Dendritic cell treated with granulocyte-macrophage colony-stimulating factor and Interleukin-4, amounts not matched to agents 40 ng/mL and 50 ng/mL, for 4 days (primary cell): ENCODE results near the gene IL17RE.
"Not testable (repeated sequence)": the region's sequence is repeated elsewhere in the genome, so short reads cannot be mapped to it uniquely, and the experiment has no call there.

Source experiments
- H3K27ac Mint-ChIP-seq: one replicate; pipeline ENCODE4 v1.8.0; 2022; ENCODE audit warnings: mild to moderate bottlenecking, mixed read lengths
- H3K27me3 Mint-ChIP-seq: one replicate; pipeline ENCODE4 v1.8.0; 2022; ENCODE audit warnings: mild to moderate bottlenecking, mixed read lengths
- H3K36me3 Mint-ChIP-seq: one replicate; pipeline ENCODE4 v1.8.0; 2022; ENCODE audit warnings: low read depth, mixed read lengths
- H3K4me1 Mint-ChIP-seq: one replicate; pipeline ENCODE4 v1.8.0; 2022; ENCODE audit warnings: low read depth, mixed read lengths
- H3K4me3 Mint-ChIP-seq: one replicate; pipeline ENCODE4 v1.8.0; 2022; ENCODE audit warnings: mild to moderate bottlenecking, moderate library complexity, mixed read lengths
- H3K9me3 Mint-ChIP-seq: one replicate; pipeline ENCODE4 v1.8.0; 2022; ENCODE audit warnings: mixed read lengths
- intact Hi-C: fragments of 100-400 bp; cut with micrococcal nuclease; formaldehyde crosslinking; loops from one replicate; pipeline ENCODE4 v1.15.0; 2022

The IL17RE gene

DNA sequence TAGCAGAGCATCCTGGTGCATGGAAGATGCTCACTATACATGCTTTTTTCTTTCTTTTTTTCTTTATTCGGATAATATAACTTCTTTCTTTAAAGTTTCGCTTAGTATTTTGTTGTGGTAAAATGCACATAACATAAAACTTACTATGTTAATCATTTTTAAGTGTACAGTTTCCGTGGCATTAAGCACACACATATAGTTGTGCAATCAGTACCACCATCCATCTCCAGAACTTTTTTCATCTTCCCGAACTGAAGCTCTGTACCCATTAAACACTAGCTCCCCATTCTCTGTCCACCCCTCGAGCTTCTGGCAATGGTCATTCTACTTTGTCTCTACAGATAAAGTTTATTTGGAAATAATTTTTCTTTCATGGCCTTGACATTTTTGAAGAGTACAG is 13.2 kb upstream of the IL17RE start:
- no peaks in the 10 kb centered on the region for H3K27me3 Mint-ChIP-seq
- no peak overlapping the region for H3K27ac Mint-ChIP-seq
- peaks cover 25% of the 10 kb centered on the region for H3K36me3 Mint-ChIP-seq
- H3K4me1 Mint-ChIP-seq = peaks cover 17% of the 10 kb centered on the region
- no peak overlapping the region for H3K4me3 Mint-ChIP-seq
- intact Hi-C loops = no loop called here
- no peaks in the 10 kb centered on the region for H3K9me3 Mint-ChIP-seq

DNA sequence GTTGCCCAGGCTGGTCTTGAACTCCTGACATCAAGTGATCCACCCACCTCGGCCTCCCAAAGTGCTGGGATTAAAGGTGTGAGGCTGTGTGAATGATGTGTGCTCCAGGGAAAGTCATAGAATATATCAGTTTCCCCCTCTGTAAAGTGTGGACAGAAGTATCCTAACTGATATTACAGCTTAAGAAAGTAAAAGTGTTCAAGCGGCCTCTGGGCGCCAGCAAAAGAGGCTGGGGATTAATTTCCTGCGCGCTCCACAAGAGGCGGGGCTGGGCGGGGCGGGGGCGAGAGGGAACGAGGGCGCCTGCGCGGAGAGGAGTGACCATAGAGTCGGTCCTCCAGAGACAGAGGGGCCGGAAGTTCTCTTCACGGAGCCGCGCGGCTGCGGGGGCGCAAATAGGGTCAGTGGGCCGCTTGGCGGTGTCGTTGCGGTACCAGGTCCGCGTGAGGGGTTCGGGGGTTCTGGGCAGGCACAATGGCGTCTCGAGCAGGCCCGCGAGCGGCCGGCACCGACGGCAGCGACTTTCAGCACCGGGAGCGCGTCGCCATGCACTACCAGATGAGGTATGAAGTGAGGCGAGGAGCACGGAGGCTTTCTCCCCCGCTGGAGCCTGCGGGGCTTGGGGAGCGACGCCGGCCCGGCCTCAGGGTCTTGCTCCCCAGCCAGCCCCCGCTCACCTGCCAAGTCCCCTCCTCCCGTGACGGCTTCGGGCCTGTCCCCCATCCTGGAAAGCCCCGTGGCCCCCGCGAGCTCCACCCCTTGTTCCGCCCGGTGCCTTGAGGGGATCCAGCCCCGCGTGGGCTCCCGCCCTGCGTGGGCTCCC is 12.2 kb upstream of the IL17RE start, which contains the start of gene JAGN1:
TSS of gene JAGN1 (plus strand) at position 362 of the 823 bp plus-strand sequence. CDS start at position 475, 113 bp downstream.
- H3K36me3 Mint-ChIP-seq = peaks cover 33% of the 10 kb centered on the region
- no peaks in the 10 kb centered on the region for H3K9me3 Mint-ChIP-seq
- peak within 1 kb of the TSS; percentile 93 for H3K4me3 Mint-ChIP-seq
- peaks cover 17% of the 10 kb centered on the region for H3K4me1 Mint-ChIP-seq
- H3K27ac Mint-ChIP-seq = peak within 1 kb of the TSS; percentile 95
- intact Hi-C loops = loop anchor here (2.0 kb wide), 1 partner anchor 24 kb away; no protein-coding TSS in a partner anchor
- no peaks in the 10 kb centered on the region for H3K27me3 Mint-ChIP-seq

DNA sequence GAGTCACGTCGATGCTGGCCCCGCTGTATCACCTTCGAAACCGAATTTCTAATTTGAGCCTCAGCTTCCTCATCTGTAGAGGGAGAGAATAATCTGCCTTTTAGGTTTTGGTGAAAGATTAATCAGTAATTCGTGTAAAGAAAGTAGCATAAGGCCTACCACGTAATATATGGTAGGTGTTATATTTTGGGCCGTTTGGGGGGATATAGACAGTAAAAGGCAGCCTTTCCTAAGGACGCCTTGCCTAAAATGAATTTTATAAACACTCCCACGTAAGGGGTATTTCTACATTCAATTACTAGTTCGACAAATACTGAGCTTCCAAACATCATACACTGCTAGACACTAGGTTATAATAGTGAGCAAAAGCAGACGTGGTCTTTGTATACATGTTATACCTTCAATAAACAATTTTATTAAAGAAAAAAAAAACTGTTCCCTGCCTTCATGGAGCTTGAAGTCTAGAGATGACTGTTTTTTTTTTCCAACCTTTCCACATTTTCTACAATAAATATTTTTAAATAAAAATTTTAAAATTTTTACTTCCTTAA is 11.5 kb upstream of the IL17RE start:
- H3K4me1 Mint-ChIP-seq = peaks cover 17% of the 10 kb centered on the region
- intact Hi-C loops = loop anchor here (2.0 kb wide), 1 partner anchor 24 kb away; no protein-coding TSS in a partner anchor
- peak overlapping the region; percentile 93 for H3K4me3 Mint-ChIP-seq
- no peaks in the 10 kb centered on the region for H3K9me3 Mint-ChIP-seq
- no peaks in the 10 kb centered on the region for H3K27me3 Mint-ChIP-seq
- peak overlapping the region; percentile 95 for H3K27ac Mint-ChIP-seq
- H3K36me3 Mint-ChIP-seq = peaks cover 33% of the 10 kb centered on the region

DNA sequence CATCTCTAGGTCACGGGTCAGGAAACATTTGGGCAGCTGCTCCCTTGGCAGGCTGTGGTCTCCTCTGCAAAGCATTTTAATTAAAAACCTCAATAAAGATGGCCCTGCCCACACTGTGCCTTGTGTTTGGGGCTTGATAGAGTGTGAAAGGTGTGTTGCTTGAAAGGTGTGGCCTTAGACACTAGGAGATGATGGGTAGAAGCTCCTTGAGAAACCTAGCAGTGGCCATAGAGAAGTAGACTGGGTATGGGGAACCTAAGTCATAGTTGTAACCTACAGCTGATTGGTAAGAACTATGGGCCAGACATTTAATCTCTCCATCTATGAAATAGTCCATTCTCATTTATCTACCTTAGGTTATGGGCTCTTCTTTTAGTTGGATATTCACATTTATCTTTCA is 8.9 kb upstream of the IL17RE start:
- no peaks in the 10 kb centered on the region for H3K27me3 Mint-ChIP-seq
- peaks cover 33% of the 10 kb centered on the region for H3K36me3 Mint-ChIP-seq
- intact Hi-C loops = no loop called here
- H3K27ac Mint-ChIP-seq = no peak overlapping the region
- peaks cover 26% of the 10 kb centered on the region for H3K4me1 Mint-ChIP-seq
- no peaks in the 10 kb centered on the region for H3K9me3 Mint-ChIP-seq
- no peak overlapping the region for H3K4me3 Mint-ChIP-seq

DNA sequence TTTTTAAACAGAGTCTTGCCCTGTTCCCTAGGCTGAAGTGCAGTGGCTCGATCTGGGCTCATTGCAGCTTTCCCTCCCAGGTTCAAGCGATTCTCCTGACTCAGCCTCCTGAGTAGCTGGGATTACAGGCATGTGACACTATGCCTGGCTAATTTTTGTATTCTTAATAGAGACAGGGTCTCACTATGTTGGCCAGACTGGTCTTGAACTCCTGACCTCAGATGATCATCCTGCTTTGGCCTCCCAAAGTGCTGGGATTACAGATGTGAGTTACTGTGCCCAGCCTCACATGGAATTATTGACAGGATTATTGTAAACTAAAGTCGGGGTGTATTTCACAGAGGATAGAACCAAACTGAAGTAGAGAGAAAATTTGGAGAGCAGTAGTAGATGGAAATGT is 6.9 kb upstream of the IL17RE start:
- H3K4me3 Mint-ChIP-seq, H3K27me3 Mint-ChIP-seq, H3K9me3 Mint-ChIP-seq, H3K27ac Mint-ChIP-seq, intact Hi-C loops: not testable (repeated sequence)
- Mint-ChIP-seq H3K4me1 (peaks cover 34% of the 10 kb centered on the region), H3K36me3 (peaks cover 27% of the 10 kb centered on the region)

DNA sequence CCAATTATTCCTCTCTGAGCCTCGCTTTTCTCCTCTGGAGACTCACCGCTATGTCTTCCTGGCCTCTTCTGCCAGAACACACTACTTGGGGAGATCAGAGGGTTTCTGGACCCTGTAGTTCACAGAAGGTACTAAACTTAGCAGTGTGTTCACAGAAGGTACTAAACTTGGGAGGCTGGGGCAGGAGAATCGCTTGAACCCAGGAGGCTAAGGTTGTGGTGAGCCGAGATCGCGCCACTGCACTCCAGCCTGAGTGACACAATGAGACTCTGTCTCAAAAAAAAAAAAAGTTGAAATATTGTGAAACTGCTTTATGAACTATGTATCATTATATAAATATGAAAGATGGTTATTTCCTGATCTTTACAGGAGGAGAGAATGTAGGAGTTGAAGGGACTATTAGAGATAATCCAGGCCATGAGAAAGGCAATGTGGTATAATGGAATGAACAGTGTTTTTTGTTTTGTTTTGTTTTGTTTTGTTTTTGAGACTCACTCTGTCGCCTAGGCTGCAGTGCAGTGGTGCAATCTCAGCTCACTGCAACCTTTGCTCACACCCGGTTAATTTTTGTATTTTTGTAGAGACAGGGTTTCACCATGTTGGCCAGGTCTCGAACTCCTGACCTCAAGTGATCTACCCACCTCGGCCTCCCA is 5.8 kb upstream of the IL17RE start:
- H3K9me3 Mint-ChIP-seq, H3K4me3 Mint-ChIP-seq, H3K27ac Mint-ChIP-seq, intact Hi-C loops, H3K27me3 Mint-ChIP-seq: not testable (repeated sequence)
- Mint-ChIP-seq H3K36me3 (peaks cover 22% of the 10 kb centered on the region), H3K4me1 (peaks cover 31% of the 10 kb centered on the region)

DNA sequence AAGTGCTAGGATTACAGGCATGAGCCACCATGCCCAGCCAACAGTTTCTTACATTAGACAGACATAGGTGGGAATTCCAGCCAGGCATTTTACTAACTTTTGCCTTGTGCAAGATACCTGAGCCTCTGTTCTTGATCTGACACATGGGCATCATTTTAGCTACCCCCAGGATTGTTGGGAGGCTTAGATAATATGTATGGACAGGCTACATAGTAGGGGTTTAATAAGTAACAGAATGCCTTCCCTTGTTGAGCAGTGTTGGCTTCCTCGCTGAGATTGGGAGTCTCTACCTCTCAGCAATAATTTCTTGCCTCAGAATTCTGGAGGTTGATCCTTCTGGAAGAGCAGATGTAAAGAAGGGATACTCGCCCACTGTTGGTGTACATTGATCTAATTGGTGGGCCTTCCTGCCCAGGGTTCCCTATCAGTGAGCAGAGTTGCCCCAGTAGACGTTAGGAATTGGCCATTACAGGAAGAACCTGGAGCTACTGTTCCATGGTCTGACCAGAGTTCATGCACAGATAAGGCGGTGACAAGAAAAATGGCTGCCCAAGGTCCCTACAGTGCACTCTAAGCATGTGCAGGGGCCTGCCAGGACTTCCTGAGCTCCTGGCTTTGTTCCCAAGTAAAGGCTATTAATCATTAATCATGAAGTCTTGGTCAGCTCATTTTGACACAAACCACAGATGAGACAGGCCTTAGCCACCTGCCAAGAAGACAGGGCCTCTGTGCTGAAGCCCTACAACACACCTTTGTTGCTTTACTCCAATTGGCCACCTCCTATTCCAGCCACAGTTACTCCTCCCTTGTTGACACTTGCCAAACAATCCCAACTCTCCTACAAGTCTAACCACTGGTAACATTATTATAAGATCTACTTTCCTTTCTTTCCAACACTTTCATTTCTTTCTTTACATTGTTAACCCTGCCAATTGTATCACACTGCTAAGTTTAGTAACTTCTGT is 5.0 kb upstream of the IL17RE start:
- intact Hi-C loops = no loop called here
- Mint-ChIP-seq H3K27ac (peak overlapping the region; percentile 18), H3K36me3 (peaks cover 15% of the 10 kb centered on the region), H3K27me3 (no peaks in the 10 kb centered on the region), H3K4me1 (peaks cover 33% of the 10 kb centered on the region), H3K9me3 (no peaks in the 10 kb centered on the region), H3K4me3 (no peak overlapping the region)

DNA sequence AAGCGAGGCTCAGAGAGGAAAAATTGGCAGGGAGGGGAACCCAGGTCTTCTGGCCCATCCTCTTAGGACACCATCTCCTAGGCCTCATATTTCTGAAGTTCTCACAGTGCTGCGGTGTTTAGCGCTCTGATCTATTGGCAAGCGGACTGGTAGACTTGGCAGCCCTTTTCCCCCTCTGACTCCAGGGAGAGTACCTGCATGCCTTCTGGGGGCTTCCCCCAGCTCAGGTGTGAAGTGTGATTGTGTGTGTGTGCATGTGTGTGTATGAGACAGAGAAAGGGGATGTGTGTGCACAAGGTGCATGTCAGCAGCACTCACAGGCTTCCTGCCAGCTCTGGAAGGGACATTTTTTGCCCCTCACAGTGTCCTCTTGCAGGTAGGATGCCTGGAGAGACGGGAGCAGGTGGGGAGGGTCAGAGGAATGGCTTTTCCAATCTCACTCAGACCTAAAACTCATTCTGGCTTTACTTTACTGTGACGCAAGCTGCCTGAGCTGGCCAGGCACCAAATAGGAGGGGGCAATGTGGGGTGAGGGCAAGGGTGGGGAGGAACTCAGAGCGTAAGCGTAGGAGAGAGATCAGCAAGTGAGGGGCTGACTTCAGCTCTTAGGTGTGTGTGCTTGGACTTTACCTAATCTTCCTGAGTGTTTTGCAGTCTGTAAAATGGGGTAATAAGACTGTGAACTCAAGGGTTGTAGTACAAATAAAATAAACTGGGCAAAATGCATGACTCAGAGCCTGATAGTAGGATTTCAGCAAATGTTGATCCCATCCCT is 4.0 kb upstream of the IL17RE start:
- no peak overlapping the region for H3K4me3 Mint-ChIP-seq
- peak overlapping the region; percentile 52 for H3K27ac Mint-ChIP-seq
- intact Hi-C loops = no loop called here
- H3K4me1 Mint-ChIP-seq = peaks cover 37% of the 10 kb centered on the region
- peaks cover 8% of the 10 kb centered on the region for H3K36me3 Mint-ChIP-seq
- H3K9me3 Mint-ChIP-seq = no peaks in the 10 kb centered on the region
- H3K27me3 Mint-ChIP-seq = no peaks in the 10 kb centered on the region

DNA sequence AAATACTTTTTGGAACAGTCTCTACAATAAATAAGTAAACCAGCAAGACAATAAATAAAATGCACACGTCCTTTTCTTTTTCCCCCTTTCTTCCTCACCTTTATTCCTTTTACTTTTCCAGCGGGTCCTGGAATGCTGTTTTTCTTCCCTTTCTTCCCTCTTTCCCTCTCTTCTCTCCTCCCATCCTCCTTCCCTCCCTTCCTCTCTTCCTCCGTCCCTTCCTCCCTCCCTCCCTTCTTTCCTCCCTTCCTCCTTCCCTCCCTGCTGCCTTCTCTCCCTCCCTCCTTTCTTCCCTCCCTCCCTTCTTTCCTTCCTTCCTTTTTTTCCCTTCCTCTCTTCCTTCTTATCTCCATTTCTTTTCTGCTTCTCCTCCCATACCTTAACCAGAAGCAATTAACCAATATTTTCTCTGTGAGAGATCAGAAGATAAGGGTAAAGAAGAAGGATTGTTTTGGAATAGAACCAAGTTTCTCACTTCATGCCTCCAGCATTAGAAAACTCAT is 3.3 kb upstream of the IL17RE start:
- Mint-ChIP-seq H3K9me3 (no peaks in the 10 kb centered on the region), H3K4me1 (peaks cover 40% of the 10 kb centered on the region), H3K4me3 (no peak overlapping the region), H3K27ac (peak overlapping the region; percentile 52), H3K27me3 (no peaks in the 10 kb centered on the region), H3K36me3 (peaks cover 8% of the 10 kb centered on the region)
- intact Hi-C loops = no loop called here

DNA sequence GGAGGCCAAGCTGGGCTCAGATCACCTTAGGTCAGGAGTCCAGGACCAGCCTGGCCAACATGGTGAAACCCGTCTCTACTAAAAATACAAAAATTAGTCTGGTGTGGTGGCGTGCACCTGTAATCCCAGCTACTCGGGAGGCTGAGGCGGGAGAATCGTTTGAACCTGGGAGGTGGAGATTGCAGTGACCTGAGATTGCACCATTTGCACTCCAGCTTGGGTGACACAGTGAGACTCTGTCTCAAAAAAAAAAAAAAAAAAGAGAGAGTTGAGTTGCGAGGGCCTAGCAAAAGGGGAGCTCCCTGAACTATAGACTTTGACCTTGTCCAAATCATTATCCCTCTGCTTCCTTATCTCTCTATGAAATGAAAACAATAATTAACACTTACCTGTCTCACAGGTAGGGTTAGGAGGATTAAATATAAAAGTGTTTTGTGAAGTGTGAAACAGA is 1.7 kb upstream of the IL17RE start:
- H3K4me3 Mint-ChIP-seq, intact Hi-C loops, H3K36me3 Mint-ChIP-seq, H3K27me3 Mint-ChIP-seq, H3K9me3 Mint-ChIP-seq, H3K27ac Mint-ChIP-seq: not testable (repeated sequence)
- peaks cover 40% of the 10 kb centered on the region for H3K4me1 Mint-ChIP-seq

DNA sequence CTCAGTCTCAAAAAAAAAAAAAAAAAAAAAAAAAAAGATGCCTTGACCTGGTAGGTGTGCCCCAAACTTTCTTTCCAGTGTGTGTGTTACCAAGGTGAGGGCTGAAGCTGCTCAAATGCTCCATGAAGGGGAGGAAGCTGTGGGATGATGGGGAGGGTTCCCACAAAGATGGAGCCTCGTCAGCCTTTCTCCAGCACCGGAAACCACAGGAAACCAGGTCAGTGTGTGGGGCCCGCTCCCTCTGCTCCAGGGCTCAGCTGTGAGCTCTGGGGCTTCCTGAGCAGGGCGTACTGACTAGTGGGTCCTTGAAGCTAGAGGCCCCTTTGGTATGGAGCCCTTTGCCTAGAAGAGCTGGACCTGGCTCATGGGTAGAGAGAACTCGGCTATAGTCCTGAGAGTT is 681 bp upstream of the IL17RE start:
- no peaks in the 10 kb centered on the region for H3K9me3 Mint-ChIP-seq
- H3K36me3 Mint-ChIP-seq = no peaks in the 10 kb centered on the region
- H3K27ac Mint-ChIP-seq = peak overlapping the region; percentile 16
- no peaks in the 10 kb centered on the region for H3K27me3 Mint-ChIP-seq
- no peak overlapping the region for H3K4me3 Mint-ChIP-seq
- intact Hi-C loops = no loop called here
- H3K4me1 Mint-ChIP-seq = peaks cover 40% of the 10 kb centered on the region

DNA sequence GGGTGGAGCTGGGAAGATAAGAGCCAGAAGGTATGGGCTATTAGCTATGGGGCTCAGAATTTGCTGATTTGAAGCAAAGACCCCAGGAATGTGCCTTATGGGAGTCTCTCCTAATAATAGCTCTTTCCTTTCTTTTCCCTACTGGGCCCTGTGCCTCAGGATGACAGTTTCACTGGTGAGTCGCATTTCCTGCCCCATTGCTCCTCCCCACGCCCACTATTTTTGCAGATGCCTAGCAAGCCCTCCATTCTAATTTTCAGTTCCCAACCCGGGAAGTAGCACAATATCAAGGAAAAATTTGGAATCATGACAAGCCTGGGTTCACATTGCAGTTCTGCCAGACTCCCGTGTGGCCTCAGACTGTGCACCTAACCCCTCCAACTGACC is 583 bp downstream of the IL17RE start:
- Mint-ChIP-seq H3K9me3 (no peaks in the 10 kb centered on the region), H3K4me3 (no peak overlapping the region), H3K36me3 (no peaks in the 10 kb centered on the region), H3K4me1 (peaks cover 36% of the 10 kb centered on the region), H3K27me3 (no peaks in the 10 kb centered on the region), H3K27ac (peak overlapping the region; percentile 26)
- intact Hi-C loops = no loop called here

DNA sequence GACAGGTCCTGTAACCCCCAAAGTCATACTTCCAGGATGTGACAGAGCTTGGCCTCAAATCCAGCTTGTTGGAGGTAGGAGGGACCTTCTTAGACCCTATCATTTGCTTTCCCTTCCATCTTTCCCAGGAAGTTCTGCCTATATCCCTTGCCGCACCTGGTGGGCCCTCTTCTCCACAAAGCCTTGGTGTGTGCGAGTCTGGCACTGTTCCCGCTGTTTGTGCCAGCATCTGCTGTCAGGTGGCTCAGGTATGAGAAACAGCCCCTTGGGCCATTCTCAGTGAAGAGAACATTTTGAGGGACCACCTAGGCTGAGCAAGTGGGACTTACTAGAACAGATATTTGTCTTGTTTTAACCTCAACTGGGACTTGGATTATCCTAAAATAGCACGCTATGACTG is 1.3 kb downstream of the IL17RE start:
- H3K4me1 Mint-ChIP-seq = peaks cover 30% of the 10 kb centered on the region
- H3K9me3 Mint-ChIP-seq = no peaks in the 10 kb centered on the region
- H3K36me3 Mint-ChIP-seq = no peaks in the 10 kb centered on the region
- intact Hi-C loops = no loop called here
- H3K27me3 Mint-ChIP-seq = no peaks in the 10 kb centered on the region
- peak overlapping the region; percentile 26 for H3K27ac Mint-ChIP-seq
- no peak overlapping the region for H3K4me3 Mint-ChIP-seq
